Choroid plexus epithelial cell (primary cell): ENCODE data around the gene ABLIM1.

Source experiments
- DNase-seq: peaks from one replicate; pipeline ENCODE4 v3.0.0-alpha.2; 2010; ENCODE audit warnings: low read depth
- H3K4me3 ChIP-seq: 2 replicates; pipeline ENCODE4 v1.5.1; 2011; ENCODE audit warnings: low read depth, mild to moderate bottlenecking, control low read depth, low read length, moderate library complexity
- CTCF ChIP-seq: conservative IDR thresholded peaks from 2 replicates; pipeline ENCODE4 v1.5.1; 2011; ENCODE audit warnings: low read depth, mild to moderate bottlenecking, control low read depth, inconsistent platforms, low read length, moderate library complexity

Gene ABLIM1

GRCh38 chr10:114501650-114502049, 156.4 kb downstream of the ABLIM1 start:
- no peak for DNase-seq
- no peak for TF ChIP-seq CTCF
- H3K4me3 ChIP-seq, result no peak overlapping the region

GRCh38 chr10:114500643-114501042, 157.4 kb downstream of the ABLIM1 start:
- no peak for DNase-seq
- H3K4me3 ChIP-seq, result no peak overlapping the region
- TF ChIP-seq CTCF, result no peak

- no peak for DNase-seq
These were observed 158.4 kb downstream of the ABLIM1 start for GRCh38 chr10:114499630-114500190.

GRCh38 chr10:114499116-114499515, 159.0 kb downstream of the ABLIM1 start:
- no peak for TF ChIP-seq CTCF
- no peak overlapping the region for H3K4me3 ChIP-seq
- DNase-seq, result no peak

More at GRCh38 chr10:114499630-114500190, 158.4 kb downstream of the ABLIM1 start:
- H3K4me3 ChIP-seq, result no peak overlapping the region
- TF ChIP-seq CTCF, result no peak

GRCh38 chr10:114498413-114499111, 159.5 kb downstream of the ABLIM1 start:
- TF ChIP-seq CTCF, result no peak
- DNase-seq, result no peak

GRCh38 chr10:114495303-114495702, 162.8 kb downstream of the ABLIM1 start:
- DNase-seq, result no peak
- no peak overlapping the region for H3K4me3 ChIP-seq
- no peak for TF ChIP-seq CTCF

More at GRCh38 chr10:114498413-114499111, 159.5 kb downstream of the ABLIM1 start:
- H3K4me3 ChIP-seq, result no peak overlapping the region

GRCh38 chr10:114492351-114493037, 165.6 kb downstream of the ABLIM1 start:
- peak; percentile 35 for DNase-seq
- TF ChIP-seq CTCF, result no peak
- no peak overlapping the region for H3K4me3 ChIP-seq
